ENCODE results near the gene CCDC12.

CCDC12 gene

GRCh38 chr3:46957092-46957820, 19.3 kb downstream of the CCDC12 start:
- peak overlapping the region; percentile 39 for H3K27ac ChIP-seq (replicated peaks)
- H3K4me3 ChIP-seq (replicated peaks; ENCODE audit: insufficient read depth, low read length) = no peak overlapping the region
- no peak for TF ChIP-seq GABPA (IDR thresholded peaks at IDR 0.05; ENCODE audit: low read depth)
- TF ChIP-seq CTCF (IDR thresholded peaks at IDR 0.05; ENCODE audit: insufficient read depth, low read length) = no peak
- TF ChIP-seq POLR2AphosphoS5 (IDR thresholded peaks at IDR 0.05; ENCODE audit: low read depth) = no peak
- no peak for TF ChIP-seq REST (IDR thresholded peaks at IDR 0.05; ENCODE audit: insufficient replicate concordance, low read depth)
- no peak for TF ChIP-seq SPI1 (IDR thresholded peaks at IDR 0.05; ENCODE audit: borderline replicate concordance, low read depth)
- no peaks in the 10 kb centered on the region for H3K27me3 ChIP-seq (ENCODE audit: insufficient read depth, poor library complexity, severe bottlenecking)
- DNase-seq (ENCODE audit: low read depth in 1 of 2, low spot score in 1 of 2) = no peak

- H3K27me3 ChIP-seq (ENCODE audit: insufficient read depth, poor library complexity, severe bottlenecking) = no peaks in the 10 kb centered on the region
- no peak for DNase-seq (ENCODE audit: low read depth in 1 of 2, low spot score in 1 of 2)
- no peak overlapping the region for H3K4me3 ChIP-seq (replicated peaks; ENCODE audit: insufficient read depth, low read length)
- peak overlapping the region; percentile 23; the same call in 1 of the 2 replicates for H3K27ac ChIP-seq (replicated peaks)
- TF ChIP-seq CTCF (IDR thresholded peaks at IDR 0.05; ENCODE audit: insufficient read depth, low read length) (no peak), REST (IDR thresholded peaks at IDR 0.05; ENCODE audit: insufficient replicate concordance, low read depth) (no peak), GABPA (IDR thresholded peaks at IDR 0.05; ENCODE audit: low read depth) (no peak), SPI1 (IDR thresholded peaks at IDR 0.05; ENCODE audit: borderline replicate concordance, low read depth) (no peak), POLR2AphosphoS5 (IDR thresholded peaks at IDR 0.05; ENCODE audit: low read depth) (no peak)
These were observed 20.7 kb downstream of the CCDC12 start for GRCh38 chr3:46955801-46956259.

- no peak for DNase-seq (ENCODE audit: low read depth in 1 of 2, low spot score in 1 of 2)
- peak overlapping the region; percentile 59 for H3K27ac ChIP-seq (replicated peaks)
- H3K4me3 ChIP-seq (replicated peaks; ENCODE audit: insufficient read depth, low read length) = no peak overlapping the region
- TF ChIP-seq REST (IDR thresholded peaks at IDR 0.05; ENCODE audit: insufficient replicate concordance, low read depth) (no peak), GABPA (IDR thresholded peaks at IDR 0.05; ENCODE audit: low read depth) (no peak), CTCF (IDR thresholded peaks at IDR 0.05; ENCODE audit: insufficient read depth, low read length) (no peak), POLR2AphosphoS5 (IDR thresholded peaks at IDR 0.05; ENCODE audit: low read depth) (no peak), SPI1 (IDR thresholded peaks at IDR 0.05; ENCODE audit: borderline replicate concordance, low read depth) (no peak)
- no peaks in the 10 kb centered on the region for H3K27me3 ChIP-seq (ENCODE audit: insufficient read depth, poor library complexity, severe bottlenecking)
These were observed 21.4 kb downstream of the CCDC12 start for GRCh38 chr3:46955157-46955556.

Measured in HL-60 (cell line).